ENCODE measurements around the gene IMPDH2.

DNA sequence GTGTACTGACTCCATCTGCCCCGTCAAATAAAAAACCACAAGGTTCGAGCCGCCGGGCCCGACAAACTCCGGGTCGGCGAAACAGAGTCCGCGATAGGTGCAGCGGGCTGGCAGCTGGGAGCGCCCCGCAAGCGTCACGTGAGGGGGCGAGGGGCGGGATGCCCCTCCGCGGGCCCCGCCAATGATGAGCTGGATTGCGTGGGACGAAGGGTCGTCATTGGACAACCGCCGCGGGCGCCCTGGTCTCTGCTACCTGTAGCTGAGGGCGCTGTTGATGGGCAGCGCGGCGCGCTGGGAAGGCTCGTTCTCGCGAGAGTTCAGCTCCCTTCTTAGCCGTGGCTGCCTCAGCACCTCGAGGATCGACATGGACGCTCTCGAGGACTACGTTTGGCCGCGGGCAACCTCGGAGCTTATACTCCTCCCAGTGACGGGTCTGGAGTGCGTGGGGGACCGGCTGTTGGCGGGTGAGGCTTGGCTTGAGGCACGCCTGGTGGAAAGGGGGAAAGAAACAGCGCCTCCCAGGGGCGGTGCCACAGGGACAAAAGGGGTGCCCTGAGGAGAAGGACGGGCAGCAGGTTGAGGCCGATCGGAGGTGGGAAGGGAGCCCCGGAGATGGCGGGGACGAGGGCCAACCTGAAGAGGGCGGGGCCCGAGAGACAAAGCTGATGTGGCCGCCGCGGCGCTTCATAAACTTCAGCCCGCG, 22.0 kb downstream of the IMPDH2 start, which contains the start of gene WDR6:
- TF ChIP-seq SNAI2 (CRISPR knock-in tag; IDR thresholded peaks at IDR 0.05), result no peak
- TF ChIP-seq, protein P1, sequence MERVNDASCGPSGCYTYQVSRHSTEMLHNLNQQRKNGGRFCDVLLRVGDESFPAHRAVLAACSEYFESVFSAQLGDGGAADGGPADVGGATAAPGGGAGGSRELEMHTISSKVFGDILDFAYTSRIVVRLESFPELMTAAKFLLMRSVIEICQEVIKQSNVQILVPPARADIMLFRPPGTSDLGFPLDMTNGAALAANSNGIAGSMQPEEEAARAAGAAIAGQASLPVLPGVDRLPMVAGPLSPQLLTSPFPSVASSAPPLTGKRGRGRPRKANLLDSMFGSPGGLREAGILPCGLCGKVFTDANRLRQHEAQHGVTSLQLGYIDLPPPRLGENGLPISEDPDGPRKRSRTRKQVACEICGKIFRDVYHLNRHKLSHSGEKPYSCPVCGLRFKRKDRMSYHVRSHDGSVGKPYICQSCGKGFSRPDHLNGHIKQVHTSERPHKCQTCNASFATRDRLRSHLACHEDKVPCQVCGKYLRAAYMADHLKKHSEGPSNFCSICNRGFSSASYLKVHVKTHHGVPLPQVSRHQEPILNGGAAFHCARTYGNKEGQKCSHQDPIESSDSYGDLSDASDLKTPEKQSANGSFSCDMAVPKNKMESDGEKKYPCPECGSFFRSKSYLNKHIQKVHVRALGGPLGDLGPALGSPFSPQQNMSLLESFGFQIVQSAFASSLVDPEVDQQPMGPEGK (CRISPR knock-in tag; IDR thresholded peaks at IDR 0.05; ENCODE audit: borderline replicate concordance), result no peak
- TF ChIP-seq GLIS3 (CRISPR knock-in tag; IDR thresholded peaks at IDR 0.05), result no peak
- TF ChIP-seq ZFP3 (CRISPR knock-in tag; IDR thresholded peaks at IDR 0.05), result no peak
- TF ChIP-seq, protein P2, sequence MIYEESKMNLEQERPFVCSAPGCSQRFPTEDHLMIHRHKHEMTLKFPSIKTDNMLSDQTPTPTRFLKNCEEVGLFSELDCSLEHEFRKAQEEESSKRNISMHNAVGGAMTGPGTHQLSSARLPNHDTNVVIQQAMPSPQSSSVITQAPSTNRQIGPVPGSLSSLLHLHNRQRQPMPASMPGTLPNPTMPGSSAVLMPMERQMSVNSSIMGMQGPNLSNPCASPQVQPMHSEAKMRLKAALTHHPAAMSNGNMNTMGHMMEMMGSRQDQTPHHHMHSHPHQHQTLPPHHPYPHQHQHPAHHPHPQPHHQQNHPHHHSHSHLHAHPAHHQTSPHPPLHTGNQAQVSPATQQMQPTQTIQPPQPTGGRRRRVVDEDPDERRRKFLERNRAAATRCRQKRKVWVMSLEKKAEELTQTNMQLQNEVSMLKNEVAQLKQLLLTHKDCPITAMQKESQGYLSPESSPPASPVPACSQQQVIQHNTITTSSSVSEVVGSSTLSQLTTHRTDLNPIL (CRISPR knock-in tag; IDR thresholded peaks at IDR 0.05; ENCODE audit: low read depth), result no peak
- no peak for TF ChIP-seq TOX (CRISPR knock-in tag; IDR thresholded peaks at IDR 0.05; ENCODE audit: borderline replicate concordance)
- no peak for TF ChIP-seq ZNF565 (CRISPR knock-in tag; conservative IDR thresholded peaks at IDR 0.05; ENCODE audit: low read depth)
- no peak for TF ChIP-seq CSDC2 (CRISPR knock-in tag; IDR thresholded peaks at IDR 0.05)
